Parathyroid adenoma (tissue), 2 donors: ENCODE measurements around the gene SH2D1A.

ENCODE experiments used
- H2AFZ ChIP-seq: fragments of 300-600 bp; sonication (generic); one replicate; pipeline ENCODE4 v1.7.0; 2017; ENCODE audit warnings: antibody characterized with exemption, mild to moderate bottlenecking
- H3K27ac ChIP-seq: fragments of 300-600 bp; sonication (generic); one replicate; pipeline ENCODE4 v1.7.0; 2017
- H3K27me3 ChIP-seq: fragments of 300-600 bp; sonication (generic); one replicate; pipeline ENCODE4 v1.7.0; 2017; ENCODE audit warnings: low read length; ENCODE audit not compliant: control insufficient read depth, insufficient read depth
- H3K36me3 ChIP-seq: fragments of 300-600 bp; sonication (generic); one replicate; pipeline ENCODE4 v1.7.0; 2017; ENCODE audit warnings: low read length; ENCODE audit not compliant: control insufficient read depth, insufficient read depth
- H3K4me1 ChIP-seq: fragments of 300-600 bp; sonication (generic); one replicate; pipeline ENCODE4 v1.7.0; 2017; ENCODE audit warnings: control low read depth
- H3K4me2 ChIP-seq: fragments of 300-600 bp; sonication (generic); one replicate; pipeline ENCODE4 v1.7.0; 2017; ENCODE audit warnings: low read length
- H3K4me3 ChIP-seq: fragments of 300-600 bp; sonication (generic); one replicate; pipeline ENCODE4 v1.7.0; 2017; ENCODE audit warnings: low read depth, low read length
- H3K79me2 ChIP-seq: fragments of 300-600 bp; sonication (generic); one replicate; pipeline ENCODE4 v1.7.0; 2017; ENCODE audit warnings: control low read depth
- H3K9ac ChIP-seq: fragments of 300-600 bp; sonication (generic); one replicate; pipeline ENCODE4 v1.7.0; 2017; ENCODE audit warnings: mild to moderate bottlenecking
- H3K9me3 ChIP-seq: fragments of 300-600 bp; sonication (generic); one replicate; pipeline ENCODE4 v1.7.0; 2017; ENCODE audit warnings: low read length; ENCODE audit not compliant: control insufficient read depth
- TF ChIP-seq, protein P1 (sequence below): fragments of 300-600 bp; sonication (generic); IDR thresholded peaks from one replicate; pipeline ENCODE4 v1.7.0; 2017; ENCODE audit warnings: antibody characterized with exemption, mild to moderate bottlenecking
- donor health status: primary hyperparathyroidism.

SH2D1A gene

DNA sequence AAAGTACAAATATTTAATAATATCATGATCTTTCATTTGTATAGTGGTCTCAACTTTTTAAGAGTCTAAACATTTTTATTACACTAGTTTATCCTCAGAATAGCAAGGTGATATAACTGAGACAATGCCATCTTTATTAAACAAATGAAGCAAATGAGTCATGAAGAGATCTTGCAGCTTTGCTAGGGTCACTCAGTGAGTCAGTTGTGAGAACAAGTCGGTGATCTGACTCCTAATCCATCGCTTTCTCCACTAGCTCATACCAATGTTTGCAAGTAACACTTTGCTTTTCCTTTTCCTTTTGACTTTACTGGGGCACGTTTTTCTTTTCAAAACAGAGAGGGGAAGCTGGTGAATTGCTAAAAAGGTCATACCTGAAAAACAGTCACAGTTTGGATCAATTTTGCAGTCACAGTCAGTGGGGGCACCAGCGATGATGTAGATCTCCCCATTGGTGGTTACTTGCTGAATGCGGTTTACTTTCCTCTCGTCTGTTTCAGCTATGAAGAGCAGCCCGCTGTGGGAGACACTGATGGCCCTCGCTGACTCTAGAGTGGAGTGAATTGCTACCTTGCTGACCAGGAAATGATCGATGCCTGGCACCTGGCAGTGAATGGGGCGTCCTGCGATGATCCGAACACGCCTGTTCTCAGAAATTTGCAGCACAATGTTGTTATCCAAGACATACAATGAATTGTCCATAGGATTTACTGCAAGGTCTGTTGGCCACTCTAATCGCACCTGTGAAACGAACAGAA lies 75.7 kb downstream of the SH2D1A start:
- no peak overlapping the region for H3K9ac ChIP-seq
- no peaks in the 10 kb centered on the region for H3K36me3 ChIP-seq
- no peak overlapping the region for H3K4me2 ChIP-seq
- TF ChIP-seq, protein P1, sequence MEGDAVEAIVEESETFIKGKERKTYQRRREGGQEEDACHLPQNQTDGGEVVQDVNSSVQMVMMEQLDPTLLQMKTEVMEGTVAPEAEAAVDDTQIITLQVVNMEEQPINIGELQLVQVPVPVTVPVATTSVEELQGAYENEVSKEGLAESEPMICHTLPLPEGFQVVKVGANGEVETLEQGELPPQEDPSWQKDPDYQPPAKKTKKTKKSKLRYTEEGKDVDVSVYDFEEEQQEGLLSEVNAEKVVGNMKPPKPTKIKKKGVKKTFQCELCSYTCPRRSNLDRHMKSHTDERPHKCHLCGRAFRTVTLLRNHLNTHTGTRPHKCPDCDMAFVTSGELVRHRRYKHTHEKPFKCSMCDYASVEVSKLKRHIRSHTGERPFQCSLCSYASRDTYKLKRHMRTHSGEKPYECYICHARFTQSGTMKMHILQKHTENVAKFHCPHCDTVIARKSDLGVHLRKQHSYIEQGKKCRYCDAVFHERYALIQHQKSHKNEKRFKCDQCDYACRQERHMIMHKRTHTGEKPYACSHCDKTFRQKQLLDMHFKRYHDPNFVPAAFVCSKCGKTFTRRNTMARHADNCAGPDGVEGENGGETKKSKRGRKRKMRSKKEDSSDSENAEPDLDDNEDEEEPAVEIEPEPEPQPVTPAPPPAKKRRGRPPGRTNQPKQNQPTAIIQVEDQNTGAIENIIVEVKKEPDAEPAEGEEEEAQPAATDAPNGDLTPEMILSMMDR: no peak
- H3K79me2 ChIP-seq: no peaks in the 10 kb centered on the region
- no peak overlapping the region for H3K27ac ChIP-seq
- H2AFZ ChIP-seq: no peak overlapping the region
- no peaks in the 10 kb centered on the region for H3K4me1 ChIP-seq
- no peak overlapping the region for H3K4me3 ChIP-seq
- H3K27me3 ChIP-seq: no peaks in the 10 kb centered on the region
- H3K9me3 ChIP-seq: no peaks in the 10 kb centered on the region
